H9 (cell line): Measurements from ENCODE around the gene GAREM1. TPM values are rescaled to one million over a fixed set of nuclear protein-coding genes. Genes with fewer than 3 reads are reported as not detected.

Experiments
- DNase-seq: peaks from one replicate; pipeline ENCODE4 v3.0.0-alpha.2; 2017
- H2AFZ ChIP-seq: one replicate; pipeline ENCODE4 v1.6.1; 2013; ENCODE audit warnings: mild to moderate bottlenecking, low read length, control low read depth, moderate library complexity
- H2AK5ac ChIP-seq: 2 replicates; pipeline ENCODE4 v1.6.1; 2013; ENCODE audit warnings: low read length, control low read depth, mixed read lengths; ENCODE audit not compliant: insufficient read length
- H2BK120ac ChIP-seq: one replicate; pipeline ENCODE4 v1.6.1; 2013; ENCODE audit warnings: low read depth, mild to moderate bottlenecking, low read length, control low read depth, inconsistent platforms; ENCODE audit not compliant: poor library complexity, severe bottlenecking
- H2BK12ac ChIP-seq: 2 replicates; pipeline ENCODE4 v1.6.1; 2013; ENCODE audit warnings: low read length, control low read depth, mixed read lengths, low read depth; ENCODE audit not compliant: insufficient read length
- H2BK15ac ChIP-seq: 2 replicates; pipeline ENCODE4 v1.6.1; 2013; ENCODE audit warnings: low read depth, low read length, control low read depth
- H2BK20ac ChIP-seq: one replicate; pipeline ENCODE4 v1.6.1; 2013; ENCODE audit warnings: low read depth, mild to moderate bottlenecking, low read length, control low read depth, inconsistent platforms; ENCODE audit not compliant: poor library complexity, severe bottlenecking
- H2BK5ac ChIP-seq: 2 replicates; pipeline ENCODE4 v1.6.1; 2013; ENCODE audit warnings: low read length, control low read depth, mixed read lengths; ENCODE audit not compliant: insufficient read length
- H3K14ac ChIP-seq: 2 replicates; pipeline ENCODE4 v1.6.1; 2013; ENCODE audit warnings: low read length, control low read depth; ENCODE audit not compliant: insufficient read depth
- H3K18ac ChIP-seq: 2 replicates; pipeline ENCODE4 v1.6.1; 2013; ENCODE audit warnings: low read depth, mild to moderate bottlenecking, mixed read lengths, low read length, control low read depth; ENCODE audit not compliant: insufficient read length
- H3K23ac ChIP-seq: 2 replicates; pipeline ENCODE4 v1.6.1; 2013; ENCODE audit warnings: low read length, control low read depth, mixed read lengths, low read depth; ENCODE audit not compliant: insufficient read length
- H3K23me2 ChIP-seq: 2 replicates; pipeline ENCODE4 v1.6.1; 2013; ENCODE audit warnings: low read depth, mild to moderate bottlenecking, mixed read lengths, low read length, control low read depth; ENCODE audit not compliant: insufficient read length, poor library complexity, severe bottlenecking
- H3K27ac ChIP-seq: 2 replicates; pipeline ENCODE4 v1.5.1; 2013; ENCODE audit warnings: low read length, control low read depth, mixed read lengths, low read depth; ENCODE audit not compliant: insufficient read length
- H3K27me3 ChIP-seq: 2 replicates; pipeline ENCODE4 v1.6.1; 2013; ENCODE audit warnings: low read length, control low read depth, inconsistent platforms; ENCODE audit not compliant: insufficient read depth
- H3K4ac ChIP-seq: 2 replicates; pipeline ENCODE4 v1.6.1; 2013; ENCODE audit warnings: low read depth, mild to moderate bottlenecking, control low read depth, inconsistent platforms, low read length, moderate library complexity
- H3K4me1 ChIP-seq: 2 replicates; pipeline ENCODE4 v1.6.1; 2013; ENCODE audit warnings: low read length, control low read depth, inconsistent platforms; ENCODE audit not compliant: insufficient read depth
- H3K4me2 ChIP-seq: 2 replicates; pipeline ENCODE4 v1.6.1; 2013; ENCODE audit warnings: low read length, control low read depth, mixed read lengths; ENCODE audit not compliant: insufficient read length, insufficient read depth
- H3K56ac ChIP-seq: 2 replicates; pipeline ENCODE4 v1.6.1; 2013; ENCODE audit warnings: low read depth, mild to moderate bottlenecking, mixed read lengths, low read length, control low read depth; ENCODE audit not compliant: insufficient read length
- H3K79me1 ChIP-seq: 2 replicates; pipeline ENCODE4 v1.6.1; 2013; ENCODE audit warnings: low read depth, mild to moderate bottlenecking, moderate library complexity, low read length, control low read depth, inconsistent platforms; ENCODE audit not compliant: insufficient read depth, poor library complexity, severe bottlenecking
- H3K79me2 ChIP-seq: 2 replicates; pipeline ENCODE4 v1.6.1; 2013; ENCODE audit warnings: low read length, control low read depth, inconsistent platforms; ENCODE audit not compliant: insufficient read depth
- H3K9ac ChIP-seq: 2 replicates; pipeline ENCODE4 v1.6.1; 2013; ENCODE audit warnings: low read length, control low read depth, mixed read lengths; ENCODE audit not compliant: insufficient read length; ENCODE audit errors: extremely low read depth
- H3K9me3 ChIP-seq: one replicate; pipeline ENCODE4 v1.6.1; 2013; ENCODE audit warnings: low read depth, low read length, inconsistent platforms; ENCODE audit not compliant: control insufficient read depth
- H3T11ph ChIP-seq: one replicate; pipeline ENCODE4 v1.6.1; 2013; ENCODE audit warnings: mild to moderate bottlenecking, low read length, control low read depth, inconsistent platforms
- H4K20me1 ChIP-seq: one replicate; pipeline ENCODE4 v1.6.1; 2013; ENCODE audit not compliant: control insufficient read depth, insufficient read length, insufficient read depth
- H4K5ac ChIP-seq: 2 replicates; pipeline ENCODE4 v1.6.1; 2013; ENCODE audit warnings: low read depth, mild to moderate bottlenecking, mixed read lengths, low read length, control low read depth; ENCODE audit not compliant: insufficient read length
- H4K8ac ChIP-seq: replicated peaks from 2 replicates; pipeline ENCODE4 v1.6.1; 2013; ENCODE audit warnings: low read length, control low read depth, mixed read lengths, low read depth; ENCODE audit not compliant: insufficient read length
- H4K91ac ChIP-seq: 2 replicates; pipeline ENCODE4 v1.6.1; 2013; ENCODE audit warnings: low read depth, mild to moderate bottlenecking, moderate library complexity, mixed read lengths, low read length, control low read depth; ENCODE audit not compliant: insufficient read length
- H3K27ac Mint-ChIP-seq, 3 experiments: 2 replicates in 2 of 3; 3 replicates in 1 of 3; pipeline ENCODE4 v1.8.0; 2020 to 2021; ENCODE audit warnings: mixed read lengths in 3 of 3, mild to moderate bottlenecking in 1 of 3, moderate library complexity in 1 of 3
- H3K27me3 Mint-ChIP-seq: 2 replicates; pipeline ENCODE4 v1.8.0; 2021; ENCODE audit warnings: low read depth, mild to moderate bottlenecking, moderate library complexity, mixed read lengths
- H3K36me3 Mint-ChIP-seq, 3 experiments: 2 replicates in 2 of 3; 3 replicates in 1 of 3; pipeline ENCODE4 v1.8.0; 2020 to 2021; ENCODE audit warnings: low read depth in 3 of 3, mixed read lengths in 3 of 3; ENCODE audit not compliant: insufficient read depth in 1 of 3
- H3K4me1 Mint-ChIP-seq, 2 experiments: 2 replicates each; pipeline ENCODE4 v1.8.0; 2020; ENCODE audit warnings: mixed read lengths in 2 of 2
- H3K4me3 Mint-ChIP-seq, 2 experiments: 2 replicates in 1 of 2; 3 replicates in 1 of 2; pipeline ENCODE4 v1.8.0; 2020 to 2021; ENCODE audit warnings: mild to moderate bottlenecking in 2 of 2, mixed read lengths in 2 of 2, moderate library complexity in 1 of 2
- H3K9me3 Mint-ChIP-seq, 2 experiments: 2 replicates in 1 of 2; 3 replicates in 1 of 2; pipeline ENCODE4 v1.8.0; 2020; ENCODE audit warnings: mild to moderate bottlenecking in 2 of 2, mixed read lengths in 2 of 2, moderate library complexity in 1 of 2
- CTCF ChIP-seq: fragments of 200-600 bp; sonication (generic); conservative IDR thresholded peaks from 3 replicates; pipeline ENCODE4 v1.8.0; 2021; ENCODE audit warnings: antibody characterized with exemption, mild to moderate bottlenecking
- WGBS: extraction: QIAGEN DNeasy Blood & Tissue Kit; methylation state at CpG from one replicate; pipeline ENCODE4 v1.1.7; 2013; ENCODE audit warnings: missing lambda C conversion rate, low lambda C conversion rate, mixed read lengths; ENCODE audit not compliant: insufficient read length; ENCODE audit errors: extremely low coverage; 5-methylcytosine and 5-hydroxymethylcytosine counted together
- total RNA-seq: library from RNA; stranded (reverse); gene quantifications from 2 replicates; pipeline ENCODE4 v1.2.1, GENCODE V29; 2021

The GAREM1 gene
- total RNA-seq, 1 experiment from 2014 or later: 4.4 TPM

- Histone ChIP-seq H4K91ac (no peak overlapping the region), H3K56ac (no peak overlapping the region), H4K8ac (no peak overlapping the region), H3K9ac (no peak overlapping the region), H2BK20ac (no peak overlapping the region), H3K23me2 (no peaks in the 10 kb centered on the region), H2BK12ac (no peak overlapping the region), H2AK5ac (no peak overlapping the region), H3K9me3 (no peaks in the 10 kb centered on the region), H4K5ac (no peak overlapping the region), H2BK15ac (no peak overlapping the region), H3K4me1 (no peaks in the 10 kb centered on the region), H3T11ph (no peak overlapping the region), H2BK5ac (no peak overlapping the region), H3K4ac (no peak overlapping the region), H3K18ac (no peak overlapping the region), H3K27ac (no peak overlapping the region), H3K23ac (no peak overlapping the region), H3K4me2 (no peak overlapping the region), H2AFZ (no peak overlapping the region), H4K20me1 (no peaks in the 10 kb centered on the region), H3K14ac (no peak overlapping the region), H3K79me1 (no peaks in the 10 kb centered on the region), H2BK120ac (no peak overlapping the region), H3K27me3 (no peaks in the 10 kb centered on the region), H3K79me2 (no peaks in the 10 kb centered on the region)
- Mint-ChIP-seq H3K27ac (peak overlapping the region in 2 of 3 experiments; percentile 40 to 79; a peak in 2 of 7 replicates), H3K4me1 (peaks cover 15 to 16% of the 10 kb centered on the region in 2 experiments), H3K9me3 (peaks cover 2 to 3% of the 10 kb centered on the region in 2 experiments; a peak in 2 of 5 replicates), H3K27me3 (no peaks in the 10 kb centered on the region), H3K36me3 (peaks cover 0 to 10% (median 2%) of the 10 kb centered on the region in 3 experiments; a peak in 4 of 7 replicates), H3K4me3 (no peak overlapping the region)
- TF ChIP-seq CTCF: no peak
- no CpG with 5 or more reads among the region's 7 CpGs for WGBS
- DNase-seq: no peak
Observed at GRCh38 chr18:32274307-32274706, 196.4 kb downstream of the GAREM1 start.
